ENCODE data around the gene AGAP2.

Gene AGAP2

DNA sequence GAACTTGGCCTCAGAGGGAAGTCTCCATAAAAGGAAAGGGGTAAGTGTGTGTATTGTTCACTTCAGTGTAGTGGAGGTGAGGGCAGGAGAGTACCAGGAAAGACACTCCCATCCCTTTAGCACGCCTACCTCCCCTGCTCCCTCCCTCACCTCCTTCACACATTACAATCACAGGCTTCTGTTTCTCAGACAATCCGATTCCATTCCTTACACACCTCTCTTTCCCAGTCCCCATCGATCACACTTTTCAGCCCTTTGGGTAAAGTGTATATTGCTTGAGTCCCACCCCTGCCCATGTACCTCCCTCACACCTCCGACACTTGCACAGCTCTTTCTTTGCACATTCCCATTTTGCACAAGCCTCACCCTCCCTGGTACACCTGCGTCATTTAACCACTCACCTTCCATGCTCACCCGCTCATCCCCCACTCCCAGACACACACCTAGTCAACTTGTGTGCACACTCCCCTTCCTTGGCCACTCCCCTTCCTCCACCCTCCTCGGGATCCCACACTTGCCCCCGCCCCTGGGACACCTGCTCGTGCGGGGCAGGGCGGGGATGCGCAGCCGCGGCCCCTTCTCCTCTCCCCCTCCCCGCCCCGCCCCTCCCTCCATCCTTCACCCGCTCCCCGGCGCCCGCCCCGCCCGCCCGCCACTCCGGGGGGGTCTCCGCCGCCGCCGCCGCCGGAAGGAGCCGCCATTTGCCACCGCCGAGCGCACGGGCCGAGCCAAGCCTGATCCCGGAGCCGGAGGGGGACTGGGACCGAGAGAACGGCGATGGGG lies 16.1 kb upstream of the AGAP2 start, which contains the start of gene MARCHF9:
Gene MARCHF9, plus strand, starts transcription at position 693 of the 783 bp plus-strand sequence. CDS start 426 bp downstream, outside the sequence.
- Histone ChIP-seq H3K4me3 (peak within 1 kb of the TSS; percentile 74), H3K36me3 (peaks cover 0 to 28% (median 12%) of the 10 kb centered on the region in 3 donors), H3K27ac (peak within 1 kb of the TSS; percentile 59 to 60), H3K9me3 (no peaks in the 10 kb centered on the region), H3K4me1 (peaks cover 0 to 32% (median 22%) of the 10 kb centered on the region in 4 donors), H3K27me3 (no peaks in the 10 kb centered on the region)
- intact Hi-C loops (cut with DNase I; ENCODE audit: low total_unique reads): no loop called here
- TF ChIP-seq, protein P1, sequence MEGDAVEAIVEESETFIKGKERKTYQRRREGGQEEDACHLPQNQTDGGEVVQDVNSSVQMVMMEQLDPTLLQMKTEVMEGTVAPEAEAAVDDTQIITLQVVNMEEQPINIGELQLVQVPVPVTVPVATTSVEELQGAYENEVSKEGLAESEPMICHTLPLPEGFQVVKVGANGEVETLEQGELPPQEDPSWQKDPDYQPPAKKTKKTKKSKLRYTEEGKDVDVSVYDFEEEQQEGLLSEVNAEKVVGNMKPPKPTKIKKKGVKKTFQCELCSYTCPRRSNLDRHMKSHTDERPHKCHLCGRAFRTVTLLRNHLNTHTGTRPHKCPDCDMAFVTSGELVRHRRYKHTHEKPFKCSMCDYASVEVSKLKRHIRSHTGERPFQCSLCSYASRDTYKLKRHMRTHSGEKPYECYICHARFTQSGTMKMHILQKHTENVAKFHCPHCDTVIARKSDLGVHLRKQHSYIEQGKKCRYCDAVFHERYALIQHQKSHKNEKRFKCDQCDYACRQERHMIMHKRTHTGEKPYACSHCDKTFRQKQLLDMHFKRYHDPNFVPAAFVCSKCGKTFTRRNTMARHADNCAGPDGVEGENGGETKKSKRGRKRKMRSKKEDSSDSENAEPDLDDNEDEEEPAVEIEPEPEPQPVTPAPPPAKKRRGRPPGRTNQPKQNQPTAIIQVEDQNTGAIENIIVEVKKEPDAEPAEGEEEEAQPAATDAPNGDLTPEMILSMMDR (IDR thresholded peaks at IDR 0.05): no peak
- DNase-seq: peak in 1 of 2 donors; percentile 77

DNA sequence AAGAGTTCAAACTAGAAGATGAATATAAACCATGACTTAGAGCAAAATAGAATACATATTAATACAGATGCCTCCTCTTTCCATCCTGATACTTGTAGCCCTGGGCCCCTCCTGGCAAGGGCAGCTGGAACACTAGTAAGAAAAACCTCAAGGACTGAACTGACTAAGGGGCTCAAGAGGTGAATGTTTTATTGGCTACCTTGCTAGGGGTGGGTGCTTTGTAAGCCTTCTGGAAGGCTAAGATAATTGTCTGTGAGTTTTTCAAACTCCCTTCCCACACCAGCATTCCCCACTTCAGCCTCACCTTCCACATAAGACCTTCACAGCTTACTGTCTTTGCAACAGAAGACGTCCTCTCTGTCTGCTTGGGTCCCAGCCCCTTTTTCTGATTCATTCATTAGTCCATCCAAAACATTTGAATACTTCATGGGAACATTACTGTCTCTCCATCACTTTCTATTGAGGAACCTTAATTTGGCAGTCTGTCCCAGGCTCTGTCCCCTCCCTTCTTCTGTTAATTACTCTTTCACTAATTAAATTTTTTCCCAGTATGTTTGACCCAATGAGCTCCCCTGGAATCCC lies 15.3 kb upstream of the AGAP2 start:
- H3K4me1 ChIP-seq: peaks cover 0 to 32% (median 22%) of the 10 kb centered on the region in 4 donors
- no peak overlapping the region for H3K27ac ChIP-seq
- H3K4me3 ChIP-seq: no peak overlapping the region
- DNase-seq: no peak
- no peaks in the 10 kb centered on the region for H3K9me3 ChIP-seq
- TF ChIP-seq, protein P1 (IDR thresholded peaks at IDR 0.05): no peak
- peaks cover 3 to 32% (median 13%) of the 10 kb centered on the region in 3 donors for H3K36me3 ChIP-seq
- intact Hi-C loops (cut with DNase I; ENCODE audit: low total_unique reads): no loop called here
- H3K27me3 ChIP-seq: no peaks in the 10 kb centered on the region

DNA sequence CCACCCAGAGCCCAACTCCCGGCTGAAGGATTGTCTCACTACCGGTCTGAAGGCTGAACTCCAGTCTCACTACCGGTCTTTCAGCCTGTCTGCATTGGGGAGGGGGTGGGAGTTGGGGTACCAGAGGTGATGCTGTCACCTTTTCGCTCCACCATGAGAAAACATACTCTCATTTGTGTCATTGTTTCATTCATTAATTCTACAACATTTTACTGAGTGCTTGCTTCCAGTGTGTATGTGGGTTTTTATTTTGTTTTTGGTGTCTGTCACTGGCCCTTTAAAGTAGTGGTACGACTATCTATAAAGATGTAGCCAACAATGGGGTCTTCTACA lies 14.1 kb upstream of the AGAP2 start:
- Histone ChIP-seq H3K36me3 (peaks cover 13 to 33% (median 18%) of the 10 kb centered on the region in 3 donors), H3K27ac (peak overlapping the region; percentile 60 to 95), H3K4me1 (peaks cover 0 to 32% (median 22%) of the 10 kb centered on the region in 4 donors), H3K9me3 (no peaks in the 10 kb centered on the region), H3K27me3 (no peaks in the 10 kb centered on the region), H3K4me3 (peak overlapping the region; percentile 65 to 88)
- intact Hi-C loops (cut with DNase I; ENCODE audit: low total_unique reads): no loop called here
- DNase-seq: no peak
- TF ChIP-seq, protein P1 (IDR thresholded peaks at IDR 0.05): no peak

DNA sequence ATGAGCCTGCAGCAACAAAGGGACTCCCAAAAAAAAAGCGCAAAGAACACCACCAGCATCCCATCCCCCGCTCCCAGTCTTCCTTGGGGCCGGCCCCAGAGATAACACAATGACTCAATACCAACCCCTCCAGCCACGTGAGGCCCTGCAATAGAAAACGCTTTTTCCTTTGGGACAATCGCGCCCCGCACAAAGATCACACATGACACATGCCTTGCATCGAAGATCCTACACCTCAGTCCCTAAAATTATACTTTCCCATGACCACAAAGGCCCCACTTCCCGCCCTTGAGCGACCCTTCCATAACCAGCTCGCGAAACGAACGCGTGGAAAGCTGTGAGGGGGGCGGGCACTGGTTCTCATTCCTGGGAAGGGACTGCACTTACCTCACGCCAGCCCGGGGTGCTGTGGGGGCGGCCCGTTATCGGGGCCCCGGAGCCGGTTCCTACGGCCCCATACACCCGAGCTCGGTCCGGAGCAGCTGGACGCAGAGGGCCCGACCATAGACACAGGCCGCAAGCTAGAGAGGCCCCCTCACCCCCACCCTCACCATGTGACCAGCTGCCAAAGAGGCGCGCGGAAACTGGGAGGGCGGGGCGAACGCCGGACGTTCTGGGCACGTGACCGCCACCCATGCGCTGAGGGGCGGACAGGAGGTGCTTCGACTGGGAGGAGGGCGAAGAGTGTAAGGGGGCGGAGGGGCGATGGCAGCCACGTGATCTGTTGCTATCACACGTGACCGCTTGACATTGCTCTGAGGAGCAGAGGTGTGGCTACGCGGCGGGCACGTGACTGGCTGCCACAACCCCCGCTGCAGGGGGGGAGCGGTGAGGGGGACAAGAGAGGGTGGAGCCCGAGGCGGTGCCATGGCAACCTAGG lies 13.5 kb upstream of the AGAP2 start, which contains the start of gene CDK4:
Gene CDK4, minus strand, starts transcription at position 523 of the 880 bp plus-strand sequence. CDS start 593 bp downstream, outside the sequence.
- DNase-seq: peak; percentile 99 to 100
- intact Hi-C loops (cut with DNase I; ENCODE audit: low total_unique reads): no loop called here
- TF ChIP-seq, protein P1 (IDR thresholded peaks at IDR 0.05): peak in 1 of 2 experiments; percentile 17
- Histone ChIP-seq H3K9me3 (no peaks in the 10 kb centered on the region), H3K36me3 (peaks cover 19 to 39% (median 24%) of the 10 kb centered on the region in 3 donors), H3K27me3 (no peaks in the 10 kb centered on the region), H3K27ac (peak within 1 kb of the TSS; percentile 86 to 95), H3K4me3 (peak within 1 kb of the TSS; percentile 65 to 88), H3K4me1 (peaks cover 0 to 32% (median 22%) of the 10 kb centered on the region in 4 donors)

DNA sequence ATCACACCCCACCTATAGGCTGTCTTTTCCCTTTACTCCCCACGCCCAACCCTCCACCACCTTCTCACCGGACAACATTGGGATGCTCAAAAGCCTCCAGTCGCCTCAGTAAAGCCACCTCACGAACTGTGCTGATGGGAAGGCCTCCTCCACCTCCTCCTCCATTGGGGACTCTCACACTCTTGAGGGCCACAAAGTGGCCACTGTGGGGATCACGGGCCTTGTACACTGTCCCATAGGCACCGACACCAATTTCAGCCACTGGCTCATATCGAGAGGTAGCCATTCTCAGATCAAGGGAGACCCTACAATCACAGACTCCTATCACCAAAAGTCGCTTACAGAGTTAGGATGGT lies 12.9 kb upstream of the AGAP2 start:
- TF ChIP-seq, protein P1 (IDR thresholded peaks at IDR 0.05): no peak
- intact Hi-C loops (cut with DNase I; ENCODE audit: low total_unique reads): no loop called here
- H3K27ac ChIP-seq: peak overlapping the region; percentile 86 to 95

More for the DNA sequence above, 12.9 kb upstream of the AGAP2 start:
- DNase-seq: no peak
- Histone ChIP-seq H3K4me1 (peaks cover 0 to 32% (median 22%) of the 10 kb centered on the region in 4 donors), H3K9me3 (no peaks in the 10 kb centered on the region), H3K36me3 (peaks cover 23 to 45% (median 27%) of the 10 kb centered on the region in 3 donors), H3K4me3 (peak overlapping the region; percentile 65 to 88), H3K27me3 (no peaks in the 10 kb centered on the region)

All from tibial artery (tissue), 4 donors.